Brain microvascular endothelial cell (primary cell): Measurements from ENCODE around the gene DENND2A.
"Not testable (repeated sequence)": the region's sequence is repeated elsewhere in the genome, so short reads cannot be mapped to it uniquely, and the experiment has no call there.

Experiments
- DNase-seq: peaks from one replicate; pipeline ENCODE4 v3.0.0-alpha.2; 2020
- H3K27ac ChIP-seq: fragments of 250-450 bp; sonication (Bioruptor Pico); 2 replicates; pipeline ENCODE4 v1.5.1; 2020; ENCODE audit warnings: mild to moderate bottlenecking, moderate library complexity
- H3K27me3 ChIP-seq: fragments of 250-450 bp; sonication (Bioruptor Pico); replicated peaks from 2 replicates; pipeline ENCODE4 v1.5.1; 2020; ENCODE audit warnings: mild to moderate bottlenecking
- H3K36me3 ChIP-seq: fragments of 250-450 bp; sonication (Bioruptor Pico); replicated peaks from 2 replicates; pipeline ENCODE4 v1.5.1; 2020; ENCODE audit warnings: mild to moderate bottlenecking
- H3K4me3 ChIP-seq: 2 replicates; pipeline ENCODE4 v1.5.1; 2011; ENCODE audit warnings: low read depth, mild to moderate bottlenecking, control low read depth, low read length, moderate library complexity
- CTCF ChIP-seq: IDR thresholded peaks from 2 replicates; pipeline ENCODE4 v1.5.1; 2011; ENCODE audit warnings: low read depth, mild to moderate bottlenecking, moderate library complexity, low read length, control low read depth, inconsistent platforms; ENCODE audit errors: missing control alignments
- in situ Hi-C: cut with HindIII; loops from 2 replicates; pipeline ENCODE4 v1.10.0; 2017; ENCODE audit warnings: low sequenced_read_pairs, low pct_ligation_motif_present

The DENND2A gene

GRCh38 chr7:140667476-140667875, 26.9 kb upstream of the DENND2A start:
- in situ Hi-C loops, result no loop called here
- TF ChIP-seq CTCF, result no peak
- no peak overlapping the region for H3K4me3 ChIP-seq
- no peaks in the 10 kb centered on the region for H3K36me3 ChIP-seq
- no peak overlapping the region for H3K27ac ChIP-seq
- H3K27me3 ChIP-seq, result no peaks in the 10 kb centered on the region
- no peak for DNase-seq

GRCh38 chr7:140662938-140663337, 22.3 kb upstream of the DENND2A start:
- H3K27ac ChIP-seq, DNase-seq, H3K4me3 ChIP-seq, H3K36me3 ChIP-seq, H3K27me3 ChIP-seq, in situ Hi-C loops: not testable (repeated sequence)

- Histone ChIP-seq H3K36me3 (no peaks in the 10 kb centered on the region), H3K27me3 (no peaks in the 10 kb centered on the region), H3K27ac (no peak overlapping the region), H3K4me3 (no peak overlapping the region)
- peak; percentile 43 for TF ChIP-seq CTCF
- in situ Hi-C loops, result no loop called here
- no peak for DNase-seq
These were observed 20.5 kb upstream of the DENND2A start for GRCh38 chr7:140661124-140661523.

- no peak for DNase-seq
- TF ChIP-seq CTCF, result no peak
- no peaks in the 10 kb centered on the region for H3K36me3 ChIP-seq
- no peak overlapping the region for H3K4me3 ChIP-seq
- in situ Hi-C loops, result no loop called here
- no peaks in the 10 kb centered on the region for H3K27me3 ChIP-seq
- H3K27ac ChIP-seq, result no peak overlapping the region
These were observed 19.2 kb upstream of the DENND2A start for GRCh38 chr7:140659856-140660255.

- Histone ChIP-seq H3K27me3 (no peaks in the 10 kb centered on the region), H3K36me3 (no peaks in the 10 kb centered on the region), H3K27ac (no peak overlapping the region), H3K4me3 (no peak overlapping the region)
- no peak for TF ChIP-seq CTCF
- in situ Hi-C loops, result no loop called here
- DNase-seq, result no peak
These were observed 17.3 kb upstream of the DENND2A start for GRCh38 chr7:140657891-140658290.

- in situ Hi-C loops, result no loop called here
- H3K4me3 ChIP-seq, result peak overlapping the region; percentile 27
- no peak overlapping the region for H3K27ac ChIP-seq
- DNase-seq, result peak; percentile 67
- H3K27me3 ChIP-seq, result no peaks in the 10 kb centered on the region
- no peaks in the 10 kb centered on the region for H3K36me3 ChIP-seq
- TF ChIP-seq CTCF, result no peak
These were observed 16.2 kb upstream of the DENND2A start for GRCh38 chr7:140656548-140657515.
